Measurements from ENCODE around the gene ICAM4. TPM values are rescaled to one million over a fixed set of nuclear protein-coding genes. Genes with fewer than 3 reads are reported as not detected.

ICAM4 gene
- total RNA-seq, 1 donor from 2014 or later = not detected

DNA sequence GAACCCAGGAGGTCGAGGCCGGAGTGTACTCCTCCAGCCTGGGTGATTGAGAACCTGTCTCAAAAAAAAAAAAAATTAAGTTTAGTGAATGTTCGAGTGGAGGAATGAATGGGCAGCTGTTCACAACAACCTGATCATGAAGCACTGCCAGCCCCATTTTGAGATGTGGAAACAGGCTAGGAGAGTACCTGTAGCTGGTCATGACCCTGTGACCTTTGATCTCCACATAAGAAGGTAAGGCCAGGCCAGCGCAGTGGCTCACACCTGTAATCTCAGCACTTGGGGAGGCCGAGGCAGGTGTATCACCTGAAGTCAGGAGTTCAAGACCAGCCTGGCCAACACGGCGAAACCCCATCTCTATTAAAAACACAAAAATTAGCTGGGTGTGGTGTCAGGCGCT, 39.0 kb downstream of the ICAM4 start:
- no peaks in the 10 kb centered on the region for H3K27me3 ChIP-seq
- no peak overlapping the region for H3K4me3 ChIP-seq
- no peak overlapping the region for H2AFZ ChIP-seq (replicated peaks)
- peaks cover 9% of the 10 kb centered on the region for H3K36me3 ChIP-seq
- no peaks in the 10 kb centered on the region for H3F3A ChIP-seq (ENCODE audit: low read depth)
- Mint-ChIP-seq H3K4me1 (no peaks in the 10 kb centered on the region), H3K9me3 (no peaks in the 10 kb centered on the region), H3K27ac (no peak overlapping the region), H3K4me3 (no peak overlapping the region), H3K27me3 (ENCODE audit: insufficient read depth, low read depth) (no peaks in the 10 kb centered on the region), H3K36me3 (peaks cover 9% of the 10 kb centered on the region)
- H3K4me1 ChIP-seq = no peaks in the 10 kb centered on the region
- no peak overlapping the region for H3K4me2 ChIP-seq
- H3K9me3 ChIP-seq (ENCODE audit: low read depth) = no peaks in the 10 kb centered on the region
- no peak for TF ChIP-seq EZH2phosphoT487 (IDR thresholded peaks at IDR 0.05)
- TF ChIP-seq EZH2 (IDR thresholded peaks at IDR 0.05) = no peak
- no peak for TF ChIP-seq CTCF (IDR thresholded peaks at IDR 0.05)
- peaks cover 43% of the 10 kb centered on the region for H4K20me1 ChIP-seq (ENCODE audit: low read depth)
- DNase-seq (ENCODE audit: low spot score) = no peak
- H3K9ac ChIP-seq = no peak overlapping the region
- H3K27ac ChIP-seq = no peak overlapping the region
- H3K79me2 ChIP-seq (ENCODE audit: low read depth) = peaks cover 18% of the 10 kb centered on the region

GRCh38 chr19:10327793-10328192, 41.0 kb downstream of the ICAM4 start:
- Mint-ChIP-seq H3K9me3 (no peaks in the 10 kb centered on the region), H3K36me3 (peaks cover 4% of the 10 kb centered on the region), H3K4me1 (peaks cover 8% of the 10 kb centered on the region), H3K27ac (no peak overlapping the region), H3K4me3 (no peak overlapping the region), H3K27me3 (ENCODE audit: insufficient read depth, low read depth) (peaks cover 5% of the 10 kb centered on the region)
- Histone ChIP-seq H2AFZ (replicated peaks) (no peak overlapping the region), H3K27ac (no peak overlapping the region), H3K4me1 (peaks cover 9% of the 10 kb centered on the region), H3K4me2 (no peak overlapping the region), H3K9me3 (ENCODE audit: low read depth) (no peaks in the 10 kb centered on the region), H3K79me2 (ENCODE audit: low read depth) (peaks cover 38% of the 10 kb centered on the region), H3K27me3 (no peaks in the 10 kb centered on the region), H3K4me3 (no peak overlapping the region), H3K9ac (no peak overlapping the region), H3F3A (ENCODE audit: low read depth) (no peaks in the 10 kb centered on the region), H4K20me1 (ENCODE audit: low read depth) (peaks cover 61% of the 10 kb centered on the region), H3K36me3 (peaks cover 9% of the 10 kb centered on the region)
- no peak for DNase-seq (ENCODE audit: low spot score)
- TF ChIP-seq EZH2phosphoT487 (IDR thresholded peaks at IDR 0.05) (no peak), EZH2 (IDR thresholded peaks at IDR 0.05) (no peak), CTCF (IDR thresholded peaks at IDR 0.05) (no peak)

GRCh38 chr19:10328558-10329429, 42.0 kb downstream of the ICAM4 start:
- Histone ChIP-seq H3K9me3 (ENCODE audit: low read depth) (no peaks in the 10 kb centered on the region), H4K20me1 (ENCODE audit: low read depth) (peaks cover 63% of the 10 kb centered on the region), H3K4me1 (peaks cover 9% of the 10 kb centered on the region), H3K27ac (no peak overlapping the region), H3K4me3 (no peak overlapping the region), H3K9ac (no peak overlapping the region), H3K79me2 (ENCODE audit: low read depth) (peaks cover 41% of the 10 kb centered on the region), H3K4me2 (no peak overlapping the region), H3K36me3 (peaks cover 9% of the 10 kb centered on the region), H2AFZ (replicated peaks) (no peak overlapping the region), H3K27me3 (no peaks in the 10 kb centered on the region), H3F3A (ENCODE audit: low read depth) (peaks cover 2% of the 10 kb centered on the region)
- H3K9me3 Mint-ChIP-seq = no peaks in the 10 kb centered on the region
- peaks cover 4% of the 10 kb centered on the region for H3K36me3 Mint-ChIP-seq
- H3K4me3 Mint-ChIP-seq = no peak overlapping the region
- TF ChIP-seq CTCF (IDR thresholded peaks at IDR 0.05) = no peak
- no peak for TF ChIP-seq EZH2phosphoT487 (IDR thresholded peaks at IDR 0.05)
- no peak for TF ChIP-seq EZH2 (IDR thresholded peaks at IDR 0.05)
- no peak overlapping the region for H3K27ac Mint-ChIP-seq
- H3K27me3 Mint-ChIP-seq (ENCODE audit: insufficient read depth, low read depth) = peaks cover 6% of the 10 kb centered on the region
- H3K4me1 Mint-ChIP-seq = peaks cover 12% of the 10 kb centered on the region
- DNase-seq (ENCODE audit: low spot score) = no peak

Measured in neural progenitor cell (in vitro differentiated cells).